ENCODE data around the gene TNRC6A. TPM values are rescaled to one million over a fixed set of nuclear protein-coding genes. Genes with fewer than 3 reads are reported as not detected.

The TNRC6A gene
- total and polyA plus RNA-seq, 2 experiments from 2014 or later: 93.1 to 124 TPM

DNA sequence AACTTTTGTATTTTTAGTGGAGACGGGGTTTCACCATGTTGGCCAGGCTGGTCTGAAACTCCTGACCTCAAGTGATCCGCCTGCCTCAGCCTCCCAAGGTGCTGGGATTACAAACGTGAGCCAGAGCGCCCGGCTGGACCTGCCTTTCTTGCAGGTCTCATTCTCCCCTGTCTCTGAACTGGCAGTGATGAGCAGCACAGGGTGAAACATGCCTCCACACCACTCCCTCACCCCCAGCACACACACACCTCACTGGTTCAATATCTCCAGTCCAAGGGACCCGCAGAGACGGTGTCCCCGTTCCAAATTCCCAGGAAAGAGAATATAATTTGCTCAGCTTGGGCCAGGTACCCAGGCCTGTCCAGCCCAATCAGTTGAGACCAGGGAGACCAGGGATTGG lies 139.6 kb downstream of the TNRC6A start:
- H3K9me3 Mint-ChIP-seq: peaks cover 3% of the 10 kb centered on the region; the same call in 1 of the 3 replicates
- DNase-seq (ENCODE audit: low spot score) (no peak), ATAC-seq (no peak)
- no peaks in the 10 kb centered on the region for H3K36me3 Mint-ChIP-seq (ENCODE audit: low read depth)
- Histone ChIP-seq H3F3A (replicated peaks; ENCODE audit: low read depth) (no peaks in the 10 kb centered on the region), H3K27ac (ENCODE audit: low read depth) (no peak overlapping the region), H2AFZ (no peak overlapping the region), H3K4me3 (no peak overlapping the region), H3K27me3 (ENCODE audit: insufficient read depth) (no peaks in the 10 kb centered on the region), H4K20me1 (replicated peaks; ENCODE audit: insufficient read depth) (no peaks in the 10 kb centered on the region), H3K79me2 (replicated peaks; ENCODE audit: insufficient read depth) (no peaks in the 10 kb centered on the region), H3K36me3 (ENCODE audit: insufficient read depth) (no peaks in the 10 kb centered on the region), H3K9me2 (ENCODE audit: insufficient read depth) (no peaks in the 10 kb centered on the region), H3K4me1 (ENCODE audit: insufficient read depth) (no peaks in the 10 kb centered on the region), H3K4me2 (no peak overlapping the region)
- TF ChIP-seq JUNB (IDR thresholded peaks at IDR 0.05; ENCODE audit: unreplicated experiment) (no peak), ZNF114 (CRISPR knock-in tag; IDR thresholded peaks at IDR 0.05) (no peak), POLR2AphosphoS5 (IDR thresholded peaks at IDR 0.05; ENCODE audit: low read depth) (no peak), STAT1 (IDR thresholded peaks at IDR 0.05; ENCODE audit: unreplicated experiment) (no peak), NANOG (IDR thresholded peaks at IDR 0.05; ENCODE audit: borderline replicate concordance) (no peak), CREB1 (CRISPR knock-in tag; IDR thresholded peaks at IDR 0.05; ENCODE audit: low read depth) (no peak), EZH2 (IDR thresholded peaks at IDR 0.05; ENCODE audit: low read depth, unreplicated experiment) (no peak), EZH2phosphoT487 (IDR thresholded peaks at IDR 0.05; ENCODE audit: unreplicated experiment) (no peak)
- TF ChIP-seq, protein P1, sequence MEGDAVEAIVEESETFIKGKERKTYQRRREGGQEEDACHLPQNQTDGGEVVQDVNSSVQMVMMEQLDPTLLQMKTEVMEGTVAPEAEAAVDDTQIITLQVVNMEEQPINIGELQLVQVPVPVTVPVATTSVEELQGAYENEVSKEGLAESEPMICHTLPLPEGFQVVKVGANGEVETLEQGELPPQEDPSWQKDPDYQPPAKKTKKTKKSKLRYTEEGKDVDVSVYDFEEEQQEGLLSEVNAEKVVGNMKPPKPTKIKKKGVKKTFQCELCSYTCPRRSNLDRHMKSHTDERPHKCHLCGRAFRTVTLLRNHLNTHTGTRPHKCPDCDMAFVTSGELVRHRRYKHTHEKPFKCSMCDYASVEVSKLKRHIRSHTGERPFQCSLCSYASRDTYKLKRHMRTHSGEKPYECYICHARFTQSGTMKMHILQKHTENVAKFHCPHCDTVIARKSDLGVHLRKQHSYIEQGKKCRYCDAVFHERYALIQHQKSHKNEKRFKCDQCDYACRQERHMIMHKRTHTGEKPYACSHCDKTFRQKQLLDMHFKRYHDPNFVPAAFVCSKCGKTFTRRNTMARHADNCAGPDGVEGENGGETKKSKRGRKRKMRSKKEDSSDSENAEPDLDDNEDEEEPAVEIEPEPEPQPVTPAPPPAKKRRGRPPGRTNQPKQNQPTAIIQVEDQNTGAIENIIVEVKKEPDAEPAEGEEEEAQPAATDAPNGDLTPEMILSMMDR (conservative IDR thresholded peaks at IDR 0.05; ENCODE audit: low read depth in 2 of 2): no peak
- TF ChIP-seq, protein P2, sequence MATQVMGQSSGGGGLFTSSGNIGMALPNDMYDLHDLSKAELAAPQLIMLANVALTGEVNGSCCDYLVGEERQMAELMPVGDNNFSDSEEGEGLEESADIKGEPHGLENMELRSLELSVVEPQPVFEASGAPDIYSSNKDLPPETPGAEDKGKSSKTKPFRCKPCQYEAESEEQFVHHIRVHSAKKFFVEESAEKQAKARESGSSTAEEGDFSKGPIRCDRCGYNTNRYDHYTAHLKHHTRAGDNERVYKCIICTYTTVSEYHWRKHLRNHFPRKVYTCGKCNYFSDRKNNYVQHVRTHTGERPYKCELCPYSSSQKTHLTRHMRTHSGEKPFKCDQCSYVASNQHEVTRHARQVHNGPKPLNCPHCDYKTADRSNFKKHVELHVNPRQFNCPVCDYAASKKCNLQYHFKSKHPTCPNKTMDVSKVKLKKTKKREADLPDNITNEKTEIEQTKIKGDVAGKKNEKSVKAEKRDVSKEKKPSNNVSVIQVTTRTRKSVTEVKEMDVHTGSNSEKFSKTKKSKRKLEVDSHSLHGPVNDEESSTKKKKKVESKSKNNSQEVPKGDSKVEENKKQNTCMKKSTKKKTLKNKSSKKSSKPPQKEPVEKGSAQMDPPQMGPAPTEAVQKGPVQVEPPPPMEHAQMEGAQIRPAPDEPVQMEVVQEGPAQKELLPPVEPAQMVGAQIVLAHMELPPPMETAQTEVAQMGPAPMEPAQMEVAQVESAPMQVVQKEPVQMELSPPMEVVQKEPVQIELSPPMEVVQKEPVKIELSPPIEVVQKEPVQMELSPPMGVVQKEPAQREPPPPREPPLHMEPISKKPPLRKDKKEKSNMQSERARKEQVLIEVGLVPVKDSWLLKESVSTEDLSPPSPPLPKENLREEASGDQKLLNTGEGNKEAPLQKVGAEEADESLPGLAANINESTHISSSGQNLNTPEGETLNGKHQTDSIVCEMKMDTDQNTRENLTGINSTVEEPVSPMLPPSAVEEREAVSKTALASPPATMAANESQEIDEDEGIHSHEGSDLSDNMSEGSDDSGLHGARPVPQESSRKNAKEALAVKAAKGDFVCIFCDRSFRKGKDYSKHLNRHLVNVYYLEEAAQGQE (IDR thresholded peaks at IDR 0.05; ENCODE audit: unreplicated experiment): no peak
- TF ChIP-seq, protein P3, sequence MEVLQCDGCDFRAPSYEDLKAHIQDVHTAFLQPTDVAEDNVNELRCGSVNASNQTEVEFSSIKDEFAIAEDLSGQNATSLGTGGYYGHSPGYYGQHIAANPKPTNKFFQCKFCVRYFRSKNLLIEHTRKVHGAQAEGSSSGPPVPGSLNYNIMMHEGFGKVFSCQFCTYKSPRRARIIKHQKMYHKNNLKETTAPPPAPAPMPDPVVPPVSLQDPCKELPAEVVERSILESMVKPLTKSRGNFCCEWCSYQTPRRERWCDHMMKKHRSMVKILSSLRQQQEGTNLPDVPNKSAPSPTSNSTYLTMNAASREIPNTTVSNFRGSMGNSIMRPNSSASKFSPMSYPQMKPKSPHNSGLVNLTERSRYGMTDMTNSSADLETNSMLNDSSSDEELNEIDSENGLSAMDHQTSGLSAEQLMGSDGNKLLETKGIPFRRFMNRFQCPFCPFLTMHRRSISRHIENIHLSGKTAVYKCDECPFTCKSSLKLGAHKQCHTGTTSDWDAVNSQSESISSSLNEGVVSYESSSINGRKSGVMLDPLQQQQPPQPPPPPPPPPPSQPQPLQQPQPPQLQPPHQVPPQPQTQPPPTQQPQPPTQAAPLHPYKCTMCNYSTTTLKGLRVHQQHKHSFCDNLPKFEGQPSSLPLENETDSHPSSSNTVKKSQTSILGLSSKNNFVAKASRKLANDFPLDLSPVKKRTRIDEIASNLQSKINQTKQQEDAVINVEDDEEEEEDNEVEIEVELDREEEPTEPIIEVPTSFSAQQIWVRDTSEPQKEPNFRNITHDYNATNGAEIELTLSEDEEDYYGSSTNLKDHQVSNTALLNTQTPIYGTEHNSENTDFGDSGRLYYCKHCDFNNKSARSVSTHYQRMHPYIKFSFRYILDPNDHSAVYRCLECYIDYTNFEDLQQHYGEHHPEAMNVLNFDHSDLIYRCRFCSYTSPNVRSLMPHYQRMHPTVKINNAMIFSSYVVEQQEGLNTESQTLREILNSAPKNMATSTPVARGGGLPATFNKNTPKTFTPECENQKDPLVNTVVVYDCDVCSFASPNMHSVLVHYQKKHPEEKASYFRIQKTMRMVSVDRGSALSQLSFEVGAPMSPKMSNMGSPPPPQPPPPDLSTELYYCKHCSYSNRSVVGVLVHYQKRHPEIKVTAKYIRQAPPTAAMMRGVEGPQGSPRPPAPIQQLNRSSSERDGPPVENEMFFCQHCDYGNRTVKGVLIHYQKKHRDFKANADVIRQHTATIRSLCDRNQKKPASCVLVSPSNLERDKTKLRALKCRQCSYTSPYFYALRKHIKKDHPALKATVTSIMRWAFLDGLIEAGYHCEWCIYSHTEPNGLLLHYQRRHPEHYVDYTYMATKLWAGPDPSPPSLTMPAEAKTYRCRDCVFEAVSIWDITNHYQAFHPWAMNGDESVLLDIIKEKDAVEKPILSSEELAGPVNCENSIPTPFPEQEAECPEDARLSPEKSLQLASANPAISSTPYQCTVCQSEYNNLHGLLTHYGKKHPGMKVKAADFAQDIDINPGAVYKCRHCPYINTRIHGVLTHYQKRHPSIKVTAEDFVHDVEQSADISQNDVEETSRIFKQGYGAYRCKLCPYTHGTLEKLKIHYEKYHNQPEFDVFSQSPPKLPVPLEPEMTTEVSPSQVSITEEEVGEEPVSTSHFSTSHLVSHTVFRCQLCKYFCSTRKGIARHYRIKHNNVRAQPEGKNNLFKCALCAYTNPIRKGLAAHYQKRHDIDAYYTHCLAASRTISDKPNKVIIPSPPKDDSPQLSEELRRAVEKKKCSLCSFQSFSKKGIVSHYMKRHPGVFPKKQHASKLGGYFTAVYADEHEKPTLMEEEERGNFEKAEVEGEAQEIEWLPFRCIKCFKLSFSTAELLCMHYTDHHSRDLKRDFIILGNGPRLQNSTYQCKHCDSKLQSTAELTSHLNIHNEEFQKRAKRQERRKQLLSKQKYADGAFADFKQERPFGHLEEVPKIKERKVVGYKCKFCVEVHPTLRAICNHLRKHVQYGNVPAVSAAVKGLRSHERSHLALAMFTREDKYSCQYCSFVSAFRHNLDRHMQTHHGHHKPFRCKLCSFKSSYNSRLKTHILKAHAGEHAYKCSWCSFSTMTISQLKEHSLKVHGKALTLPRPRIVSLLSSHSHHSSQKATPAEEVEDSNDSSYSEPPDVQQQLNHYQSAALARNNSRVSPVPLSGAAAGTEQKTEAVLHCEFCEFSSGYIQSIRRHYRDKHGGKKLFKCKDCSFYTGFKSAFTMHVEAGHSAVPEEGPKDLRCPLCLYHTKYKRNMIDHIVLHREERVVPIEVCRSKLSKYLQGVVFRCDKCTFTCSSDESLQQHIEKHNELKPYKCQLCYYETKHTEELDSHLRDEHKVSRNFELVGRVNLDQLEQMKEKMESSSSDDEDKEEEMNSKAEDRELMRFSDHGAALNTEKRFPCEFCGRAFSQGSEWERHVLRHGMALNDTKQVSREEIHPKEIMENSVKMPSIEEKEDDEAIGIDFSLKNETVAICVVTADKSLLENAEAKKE (CRISPR knock-in tag; IDR thresholded peaks at IDR 0.05): no peak
- H3K27ac Mint-ChIP-seq: no peak overlapping the region
- no peaks in the 10 kb centered on the region for H3K27me3 Mint-ChIP-seq (ENCODE audit: insufficient read depth, low read depth, poor library complexity)
- no peaks in the 10 kb centered on the region for H3K4me1 Mint-ChIP-seq
- no peak overlapping the region for H3K4me3 Mint-ChIP-seq
